ENCODE measurements around the gene PEG3. TPM values are rescaled to one million over a fixed set of nuclear protein-coding genes. Genes with fewer than 3 reads are reported as not detected.

PEG3 gene
- total RNA-seq, 1 donor from 2014 or later: 5.7 TPM

GRCh38 chr19:56832352-56832928 is 8.1 kb downstream of the PEG3 start:
- Histone ChIP-seq H3K36me3 (no peaks in the 10 kb centered on the region), H3K27me3 (no peaks in the 10 kb centered on the region), H3K4me1 (no peaks in the 10 kb centered on the region), H3K4me3 (no peak overlapping the region), H3K27ac (no peak overlapping the region), H3K9me3 (no peaks in the 10 kb centered on the region)
- TF ChIP-seq CTCF (IDR thresholded peaks at IDR 0.05): no peak
- ATAC-seq (no peak), DNase-seq (no peak)
- intact Hi-C loops (cut with DNase I): no loop called here

- no peaks in the 10 kb centered on the region for H3K4me1 ChIP-seq
- no peak overlapping the region for H3K4me3 ChIP-seq
- no peaks in the 10 kb centered on the region for H3K27me3 ChIP-seq
- ATAC-seq (no peak), DNase-seq (no peak)
- H3K9me3 ChIP-seq: no peaks in the 10 kb centered on the region
- no peaks in the 10 kb centered on the region for H3K36me3 ChIP-seq
- TF ChIP-seq CTCF (IDR thresholded peaks at IDR 0.05): no peak
- H3K27ac ChIP-seq: no peak overlapping the region
- intact Hi-C loops (cut with DNase I): no loop called here
Observed at GRCh38 chr19:56831255-56831654, 9.3 kb downstream of the PEG3 start.

DNA sequence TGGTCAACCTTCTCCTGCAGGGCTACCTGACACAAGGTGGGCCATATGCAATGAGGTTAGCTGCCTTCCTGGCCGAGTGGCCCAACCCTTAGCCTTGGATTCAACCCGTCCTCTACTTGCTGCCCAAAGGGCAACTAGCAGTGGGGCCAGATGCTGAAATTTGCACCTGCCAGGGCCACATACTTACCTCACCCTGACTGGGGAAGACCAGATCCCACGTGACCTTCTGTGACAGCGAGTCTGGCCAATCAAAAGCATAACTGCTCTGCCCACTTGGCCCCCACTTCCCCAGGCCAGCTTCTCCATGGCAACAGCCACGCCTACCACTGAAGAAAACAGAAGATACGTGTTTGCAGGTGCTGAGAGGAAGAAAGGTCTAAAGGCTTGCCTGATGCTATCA is 10.9 kb downstream of the PEG3 start:
- Histone ChIP-seq H3K4me1 (no peaks in the 10 kb centered on the region), H3K4me3 (no peak overlapping the region), H3K27ac (no peak overlapping the region), H3K36me3 (no peaks in the 10 kb centered on the region), H3K9me3 (no peaks in the 10 kb centered on the region), H3K27me3 (no peaks in the 10 kb centered on the region)
- DNase-seq: no peak
- intact Hi-C loops (cut with DNase I): no loop called here
- TF ChIP-seq CTCF (IDR thresholded peaks at IDR 0.05): no peak
- no peak for ATAC-seq

GRCh38 chr19:56827708-56828107 is 12.8 kb downstream of the PEG3 start:
- Histone ChIP-seq H3K4me1 (no peaks in the 10 kb centered on the region), H3K36me3 (no peaks in the 10 kb centered on the region), H3K4me3 (no peak overlapping the region), H3K27ac (no peak overlapping the region), H3K9me3 (no peaks in the 10 kb centered on the region), H3K27me3 (no peaks in the 10 kb centered on the region)
- DNase-seq: no peak
- TF ChIP-seq CTCF (IDR thresholded peaks at IDR 0.05): no peak
- intact Hi-C loops (cut with DNase I): no loop called here
- no peak for ATAC-seq

DNA sequence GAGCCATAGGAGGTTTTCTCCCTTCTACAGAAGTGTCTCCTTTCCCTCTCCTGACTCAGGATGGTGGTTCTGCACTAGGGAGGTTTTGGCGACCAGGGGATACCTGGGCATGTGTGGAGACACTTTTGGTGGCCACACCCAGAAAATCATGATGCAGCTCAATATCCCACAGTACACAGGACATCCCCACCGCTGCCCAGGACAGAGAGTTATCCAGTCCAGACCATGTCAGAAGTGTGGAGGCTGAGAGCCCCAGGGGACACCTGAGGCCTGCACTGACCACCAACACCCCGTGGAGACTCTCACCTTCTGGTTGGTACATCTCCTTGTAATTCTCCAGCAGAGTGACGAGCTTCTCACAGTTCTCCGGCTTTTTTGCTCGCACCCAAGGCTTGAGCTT is 16.6 kb downstream of the PEG3 start:
- ATAC-seq: no peak
- Histone ChIP-seq H3K9me3 (no peaks in the 10 kb centered on the region), H3K27ac (no peak overlapping the region), H3K4me3 (no peak overlapping the region), H3K27me3 (no peaks in the 10 kb centered on the region), H3K36me3 (no peaks in the 10 kb centered on the region), H3K4me1 (no peaks in the 10 kb centered on the region)
- TF ChIP-seq CTCF (IDR thresholded peaks at IDR 0.05): no peak
- no peak for DNase-seq
- intact Hi-C loops (cut with DNase I): no loop called here

GRCh38 chr19:56823417-56823816 is 17.1 kb downstream of the PEG3 start:
- H3K9me3 ChIP-seq: no peaks in the 10 kb centered on the region
- H3K4me1 ChIP-seq: no peaks in the 10 kb centered on the region
- ATAC-seq (no peak), DNase-seq (no peak)
- no peak for TF ChIP-seq CTCF (IDR thresholded peaks at IDR 0.05)
- no peaks in the 10 kb centered on the region for H3K27me3 ChIP-seq
- H3K4me3 ChIP-seq: no peak overlapping the region
- no peaks in the 10 kb centered on the region for H3K36me3 ChIP-seq
- no peak overlapping the region for H3K27ac ChIP-seq
- intact Hi-C loops (cut with DNase I): no loop called here

Data from upper lobe of right lung (tissue), 1 donor.